Measurements from ENCODE around the gene SS18L1.

SS18L1 gene

GRCh38 chr20:62159052-62159451 is 15.5 kb downstream of the SS18L1 start:
- H4K20me1 ChIP-seq (ENCODE audit: low read depth, low read length) = no peaks in the 10 kb centered on the region
- H2AFZ ChIP-seq (ENCODE audit: low read depth, low read length, severe bottlenecking) = no peak overlapping the region
- no peaks in the 10 kb centered on the region for H3K9me2 ChIP-seq (replicated peaks; ENCODE audit: insufficient read depth, low read length)
- no peak overlapping the region for H3K4me3 ChIP-seq (ENCODE audit: insufficient read depth, low read length, poor library complexity, severe bottlenecking)
- H3K9ac ChIP-seq (ENCODE audit: low read length) = no peak overlapping the region
- H3K27me3 ChIP-seq (ENCODE audit: low read length) = no peaks in the 10 kb centered on the region
- TF ChIP-seq, protein P1, sequence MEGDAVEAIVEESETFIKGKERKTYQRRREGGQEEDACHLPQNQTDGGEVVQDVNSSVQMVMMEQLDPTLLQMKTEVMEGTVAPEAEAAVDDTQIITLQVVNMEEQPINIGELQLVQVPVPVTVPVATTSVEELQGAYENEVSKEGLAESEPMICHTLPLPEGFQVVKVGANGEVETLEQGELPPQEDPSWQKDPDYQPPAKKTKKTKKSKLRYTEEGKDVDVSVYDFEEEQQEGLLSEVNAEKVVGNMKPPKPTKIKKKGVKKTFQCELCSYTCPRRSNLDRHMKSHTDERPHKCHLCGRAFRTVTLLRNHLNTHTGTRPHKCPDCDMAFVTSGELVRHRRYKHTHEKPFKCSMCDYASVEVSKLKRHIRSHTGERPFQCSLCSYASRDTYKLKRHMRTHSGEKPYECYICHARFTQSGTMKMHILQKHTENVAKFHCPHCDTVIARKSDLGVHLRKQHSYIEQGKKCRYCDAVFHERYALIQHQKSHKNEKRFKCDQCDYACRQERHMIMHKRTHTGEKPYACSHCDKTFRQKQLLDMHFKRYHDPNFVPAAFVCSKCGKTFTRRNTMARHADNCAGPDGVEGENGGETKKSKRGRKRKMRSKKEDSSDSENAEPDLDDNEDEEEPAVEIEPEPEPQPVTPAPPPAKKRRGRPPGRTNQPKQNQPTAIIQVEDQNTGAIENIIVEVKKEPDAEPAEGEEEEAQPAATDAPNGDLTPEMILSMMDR (IDR thresholded peaks at IDR 0.05; ENCODE audit: insufficient read depth, low read length, poor library complexity, severe bottlenecking) = no peak
- TF ChIP-seq EZH2phosphoT487 (conservative IDR thresholded peaks at IDR 0.05; ENCODE audit: low read length) = no peak
- no peak overlapping the region for H3K27ac ChIP-seq (ENCODE audit: low read depth, low read length)
- H3K79me2 ChIP-seq (ENCODE audit: insufficient read depth, low read length) = 0 out of 2 replicates have a peak, but pooled peaks cover 4% of the 10 kb centered on the region
- no peak overlapping the region for H3K4me2 ChIP-seq (ENCODE audit: low read depth, low read length, poor library complexity, severe bottlenecking)
- H3K9me3 ChIP-seq (ENCODE audit: insufficient read depth, low read length) = no peaks in the 10 kb centered on the region
- H3K36me3 ChIP-seq (ENCODE audit: low read length) = no peaks in the 10 kb centered on the region
- H3F3A ChIP-seq (ENCODE audit: insufficient read depth) = no peaks in the 10 kb centered on the region

DNA sequence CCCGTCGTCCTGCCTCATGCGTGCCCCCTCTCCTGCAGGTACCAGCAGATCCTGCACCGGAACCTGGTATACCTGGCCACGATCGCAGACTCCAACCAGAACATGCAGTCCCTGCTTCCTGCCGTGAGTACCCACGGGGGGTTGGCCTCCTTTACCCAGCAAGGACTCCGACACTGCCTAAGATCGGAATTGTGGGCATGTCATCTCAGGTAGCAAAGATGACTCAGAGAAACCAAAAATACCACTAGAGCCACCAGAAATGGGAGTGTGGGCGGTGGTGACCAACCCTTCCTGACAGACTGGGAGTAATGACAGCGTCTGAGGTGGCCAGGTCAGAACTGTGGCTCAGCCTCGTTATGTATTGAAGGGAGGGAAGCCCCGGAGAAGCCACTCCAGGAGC is 16.3 kb downstream of the SS18L1 start:
- Histone ChIP-seq H2AFZ (ENCODE audit: low read depth, low read length, severe bottlenecking) (no peak overlapping the region), H4K20me1 (ENCODE audit: low read depth, low read length) (no peaks in the 10 kb centered on the region), H3K27me3 (ENCODE audit: low read length) (no peaks in the 10 kb centered on the region), H3K9me2 (replicated peaks; ENCODE audit: insufficient read depth, low read length) (no peaks in the 10 kb centered on the region), H3F3A (ENCODE audit: insufficient read depth) (no peaks in the 10 kb centered on the region), H3K9ac (ENCODE audit: low read length) (no peak overlapping the region), H3K36me3 (ENCODE audit: low read length) (no peaks in the 10 kb centered on the region), H3K9me3 (ENCODE audit: insufficient read depth, low read length) (no peaks in the 10 kb centered on the region), H3K27ac (ENCODE audit: low read depth, low read length) (no peak overlapping the region), H3K79me2 (ENCODE audit: insufficient read depth, low read length) (no peaks in the 10 kb centered on the region), H3K4me3 (ENCODE audit: insufficient read depth, low read length, poor library complexity, severe bottlenecking) (no peak overlapping the region), H3K4me2 (ENCODE audit: low read depth, low read length, poor library complexity, severe bottlenecking) (no peak overlapping the region)
- TF ChIP-seq EZH2phosphoT487 (conservative IDR thresholded peaks at IDR 0.05; ENCODE audit: low read length) = no peak
- TF ChIP-seq, protein P1 (IDR thresholded peaks at IDR 0.05; ENCODE audit: insufficient read depth, low read length, poor library complexity, severe bottlenecking) = no peak

DNA sequence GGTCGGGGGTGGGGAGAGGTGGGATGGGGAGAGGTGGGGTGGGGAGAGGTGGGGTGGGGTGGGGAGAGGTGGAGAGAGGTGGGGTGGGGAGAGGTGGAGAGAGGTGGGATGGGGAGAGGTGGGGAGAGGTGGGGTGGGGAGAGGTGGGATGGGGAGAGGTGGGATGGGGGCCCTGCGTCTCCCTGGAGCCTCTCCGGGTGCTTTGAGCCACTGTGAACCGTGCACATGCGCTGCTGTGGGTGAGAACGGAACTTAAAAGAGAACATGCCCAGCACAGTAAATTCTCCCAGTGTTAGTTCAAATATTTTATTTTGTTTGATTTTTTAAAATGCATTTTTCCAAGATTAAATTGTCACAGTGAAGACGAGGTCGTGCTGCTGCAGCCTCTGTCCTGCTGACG is 16.7 kb downstream of the SS18L1 start:
- H3K27ac ChIP-seq (ENCODE audit: low read depth, low read length) = no peak overlapping the region
- H3K36me3 ChIP-seq (ENCODE audit: low read length) = no peaks in the 10 kb centered on the region
- no peak overlapping the region for H3K4me2 ChIP-seq (ENCODE audit: low read depth, low read length, poor library complexity, severe bottlenecking)
- H4K20me1 ChIP-seq (ENCODE audit: low read depth, low read length) = no peaks in the 10 kb centered on the region
- H3K27me3 ChIP-seq (ENCODE audit: low read length) = no peaks in the 10 kb centered on the region
- H3K9me2 ChIP-seq (replicated peaks; ENCODE audit: insufficient read depth, low read length) = no peaks in the 10 kb centered on the region
- no peak overlapping the region for H2AFZ ChIP-seq (ENCODE audit: low read depth, low read length, severe bottlenecking)
- H3K79me2 ChIP-seq (ENCODE audit: insufficient read depth, low read length) = no peaks in the 10 kb centered on the region
- no peaks in the 10 kb centered on the region for H3F3A ChIP-seq (ENCODE audit: insufficient read depth)
- no peaks in the 10 kb centered on the region for H3K9me3 ChIP-seq (ENCODE audit: insufficient read depth, low read length)
- TF ChIP-seq, protein P1 (IDR thresholded peaks at IDR 0.05; ENCODE audit: insufficient read depth, low read length, poor library complexity, severe bottlenecking) = no peak
- no peak for TF ChIP-seq EZH2phosphoT487 (conservative IDR thresholded peaks at IDR 0.05; ENCODE audit: low read length)
- H3K9ac ChIP-seq (ENCODE audit: low read length) = no peak overlapping the region
- no peak overlapping the region for H3K4me3 ChIP-seq (ENCODE audit: insufficient read depth, low read length, poor library complexity, severe bottlenecking)

All from SU-DHL-6 (cell line).